IMR-90 (cell line): ENCODE results near the gene POFUT2. TPM values are rescaled to one million over a fixed set of nuclear protein-coding genes. Genes with fewer than 3 reads are reported as not detected.

Source experiments
- ATAC-seq: fragments of 200-7000 bp; cut with Tn5 transposase; 2 replicates; pipeline ENCODE4 v1.9.1; 2020; ENCODE audit warnings: low read depth, mild to moderate bottlenecking, moderate library complexity
- BruUV-seq: library from RNA; stranded (reverse); fragments of 400-500 nt; replicated peaks from 2 replicates; lab custom pipeline; 2021; lab: Mats Ljungman, UMichigan
- CTCF ChIA-PET: fragments of 300-600 bp; formaldehyde crosslinking; extraction: SDS; loops from one replicate; lab custom pipeline; 2021; ENCODE audit warnings: antibody characterized with exemption; lab: Yijun Ruan, JAX
- POLR2A ChIA-PET: fragments of 300-600 bp; sonication (Branson Sonifier 250); formaldehyde crosslinking; loops from one replicate; lab custom pipeline; 2022; ENCODE audit warnings: antibody characterized with exemption; ENCODE audit not compliant: unreplicated experiment; lab: Charles Lee
- DNase-seq: peaks from one replicate; pipeline ENCODE4 v3.0.0; 2013
- H2AFZ ChIP-seq: replicated peaks from 2 replicates; pipeline ENCODE3; 2013; ENCODE audit warnings: low read length, mild to moderate bottlenecking; ENCODE audit not compliant: poor library complexity
- H2AK5ac ChIP-seq: 2 replicates; pipeline ENCODE4 v1.6.1; 2013; ENCODE audit warnings: low read depth, low read length, inconsistent platforms
- H2AK9ac ChIP-seq: replicated peaks from 2 replicates; pipeline ENCODE3; 2013; ENCODE audit warnings: mild to moderate bottlenecking, low read depth, low read length, moderate library complexity; ENCODE audit not compliant: poor library complexity
- H2BK120ac ChIP-seq: 2 replicates; pipeline ENCODE4 v1.6.1; 2013; ENCODE audit warnings: low read depth, low read length, inconsistent platforms
- H2BK15ac ChIP-seq: 3 replicates; pipeline ENCODE4 v1.6.1; 2013; ENCODE audit warnings: low read depth, low read length, inconsistent platforms
- H2BK20ac ChIP-seq: 2 replicates; pipeline ENCODE4 v1.6.1; 2013; ENCODE audit warnings: low read depth, mild to moderate bottlenecking, inconsistent platforms, low read length, moderate library complexity
- H2BK5ac ChIP-seq: 2 replicates; pipeline ENCODE4 v1.6.1; 2013; ENCODE audit warnings: mild to moderate bottlenecking, low read depth, low read length, inconsistent platforms; ENCODE audit not compliant: poor library complexity, severe bottlenecking
- H3K14ac ChIP-seq: replicated peaks from 2 replicates; pipeline ENCODE4 v1.6.1; 2013; ENCODE audit warnings: low read depth, low read length, inconsistent platforms
- H3K18ac ChIP-seq: 2 replicates; pipeline ENCODE4 v1.6.1; 2013; ENCODE audit warnings: low read depth, low read length, control low read depth
- H3K23ac ChIP-seq: 2 replicates; pipeline ENCODE4 v1.6.1; 2013; ENCODE audit warnings: low read depth, low read length, inconsistent platforms
- H3K27ac ChIP-seq: 2 replicates; pipeline ENCODE4 v1.5.1; 2013; ENCODE audit warnings: mild to moderate bottlenecking, control low read depth, low read length; ENCODE audit not compliant: insufficient read depth
- H3K27me3 ChIP-seq: 2 replicates; pipeline ENCODE4 v1.6.1; 2013; ENCODE audit warnings: low read length; ENCODE audit not compliant: control insufficient read depth, insufficient read depth
- H3K36me3 ChIP-seq: 2 replicates; pipeline ENCODE4 v1.6.1; 2013; ENCODE audit warnings: low read length, mixed read lengths; ENCODE audit not compliant: control insufficient read depth, insufficient read depth
- H3K4ac ChIP-seq: 2 replicates; pipeline ENCODE4 v1.6.1; 2013; ENCODE audit warnings: low read depth, low read length, inconsistent platforms
- H3K4me1 ChIP-seq: 2 replicates; pipeline ENCODE4 v1.6.1; 2013; ENCODE audit warnings: low read length, mixed read lengths; ENCODE audit not compliant: control insufficient read depth, insufficient read depth
- H3K4me2 ChIP-seq: 2 replicates; pipeline ENCODE4 v1.6.1; 2013; ENCODE audit warnings: low read depth, mild to moderate bottlenecking, control low read depth, low read length, moderate library complexity
- H3K4me3 ChIP-seq: 2 replicates; pipeline ENCODE4 v1.5.1; 2013; ENCODE audit warnings: low read depth, mild to moderate bottlenecking, control low read depth, low read length, moderate library complexity; ENCODE audit not compliant: insufficient read depth
- H3K56ac ChIP-seq: 2 replicates; pipeline ENCODE4 v1.6.1; 2013; ENCODE audit warnings: low read length, inconsistent platforms; ENCODE audit not compliant: insufficient read depth; ENCODE audit errors: extremely low read depth
- H3K79me1 ChIP-seq, 2 experiments: 2 replicates each; pipeline ENCODE4 v1.6.1; 2013; ENCODE audit warnings: low read length in 2 of 2, inconsistent platforms in 1 of 2, low read depth in 1 of 2
- H3K9ac ChIP-seq: 2 replicates; pipeline ENCODE4 v1.6.1; 2013; ENCODE audit warnings: low read depth, low read length, control low read depth
- H3K9me1 ChIP-seq: 2 replicates; pipeline ENCODE4 v1.6.1; 2013; ENCODE audit warnings: low read length, inconsistent platforms; ENCODE audit not compliant: insufficient read depth
- H3K9me3 ChIP-seq: 2 replicates; pipeline ENCODE4 v1.6.1; 2013; ENCODE audit warnings: low read length; ENCODE audit not compliant: control insufficient read depth, insufficient read depth
- H4K20me1 ChIP-seq: 2 replicates; pipeline ENCODE4 v1.6.1; 2013; ENCODE audit warnings: low read length, inconsistent platforms; ENCODE audit not compliant: insufficient read depth
- H4K5ac ChIP-seq: 2 replicates; pipeline ENCODE4 v1.6.1; 2013; ENCODE audit warnings: mild to moderate bottlenecking, low read depth, low read length, control low read depth
- H4K8ac ChIP-seq, 2 experiments: 2 replicates each; pipeline ENCODE4 v1.6.1; 2013; ENCODE audit warnings: low read depth in 2 of 2, low read length in 2 of 2, control low read depth in 1 of 2, inconsistent platforms in 1 of 2
- H4K91ac ChIP-seq: 2 replicates; pipeline ENCODE4 v1.6.1; 2013; ENCODE audit warnings: low read depth, low read length, inconsistent platforms; ENCODE audit not compliant: insufficient read depth
- BHLHE40 ChIP-seq: fragments of 150-350 bp; IDR thresholded peaks from 2 replicates; pipeline ENCODE4 v1.6.1; 2016; ENCODE audit warnings: mild to moderate bottlenecking, low read depth, low read length
- RCOR1 ChIP-seq: IDR thresholded peaks from 2 replicates; pipeline ENCODE4 v1.6.1; 2012; ENCODE audit warnings: mild to moderate bottlenecking, low read length, improper control_type of control experiment; ENCODE audit not compliant: insufficient replicate concordance
- WGBS, 2 experiments: methylation state at CpG; one replicate each; pipeline versions ENCODE4 v1.1.5 to v1.1.7; 2013; ENCODE audit warnings: missing lambda C conversion rate in 2 of 2; ENCODE audit not compliant: insufficient read length in 1 of 2; ENCODE audit errors: extremely low coverage in 2 of 2; 5-methylcytosine and 5-hydroxymethylcytosine counted together
- dilution Hi-C: fragments of 300-500 bp; cut with HindIII; formaldehyde crosslinking; loops from one replicate; pipeline ENCODE4 v1.14.3; 2018; ENCODE audit warnings: low sequenced_read_pairs; ENCODE audit not compliant: unreplicated experiment
- in situ Hi-C: fragments of 300-500 bp; cut with MboI; formaldehyde crosslinking; loops from 3 replicates; pipeline ENCODE4 v1.14.3; 2019; ENCODE audit warnings: low sequenced_read_pairs, inconsistent platforms, mixed read lengths
- intact Hi-C: fragments of 100-400 bp; cut with micrococcal nuclease; formaldehyde crosslinking; loops from 2 replicates; pipeline ENCODE4 v1.10.0; 2022
- polyA plus RNA-seq, 3 experiments: library from polyadenylated mRNA; depleted of rRNA; stranded (reverse); fragments of >200 nt; gene quantifications; 2 replicates each; pipeline ENCODE4 v1.2.3, GENCODE V29; 2012; ENCODE audit warnings: low replicate concordance in 1 of 3
- total RNA-seq: library from RNA; depleted of rRNA; stranded (reverse); fragments of >200 nt; gene quantifications from 2 replicates; pipeline ENCODE4 v1.2.3, GENCODE V29; 2012

The POFUT2 gene
- total and polyA plus RNA-seq, 2 of the 4 experiments (the other 2 are of a cell fraction): 18.8 to 59.3 TPM

DNA sequence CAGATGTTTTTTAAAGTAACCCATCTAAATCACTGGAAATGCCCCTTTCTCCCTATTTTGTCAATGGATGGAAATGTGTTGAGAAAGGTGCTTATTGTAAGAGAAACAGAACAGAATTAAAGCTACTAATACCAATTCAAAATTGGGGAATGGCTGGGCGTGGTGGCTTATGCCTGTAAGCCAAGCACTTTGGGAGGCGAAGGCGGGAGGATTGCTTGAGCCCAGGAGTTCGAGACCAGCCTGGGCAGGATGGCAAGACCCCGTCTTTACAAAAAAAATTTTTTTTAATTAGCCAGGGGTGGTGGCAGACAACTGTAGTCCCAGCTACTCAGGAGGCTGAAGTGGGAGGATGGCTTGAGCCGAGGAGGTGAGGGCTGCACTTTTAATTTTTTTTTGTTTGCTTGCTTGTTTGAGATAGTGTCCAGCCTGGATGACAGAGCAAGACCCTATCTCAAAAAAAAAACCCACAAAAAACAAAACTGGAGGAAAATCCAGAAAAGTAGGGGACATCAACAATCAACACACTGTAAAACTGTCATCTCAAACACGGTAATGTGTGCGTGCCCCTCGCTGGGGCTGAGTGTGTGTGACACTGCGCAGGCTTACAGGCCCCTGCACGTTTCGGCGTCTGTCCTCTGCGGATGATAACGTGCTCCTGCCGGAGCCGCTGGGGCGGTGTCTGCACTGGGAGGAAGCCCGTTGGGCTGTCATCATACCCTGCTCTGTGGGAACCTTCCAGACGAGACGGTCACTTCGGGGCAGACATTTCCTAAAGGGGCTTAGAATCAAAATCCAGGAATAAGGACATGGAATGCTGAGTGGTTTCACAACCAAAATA is 11.6 kb upstream of the POFUT2 start:
- Histone ChIP-seq H3K27me3 (no peaks in the 10 kb centered on the region), H4K8ac (peak overlapping the region; percentile 47 to 73; a peak in 2 of 4 replicates), H2BK20ac (peak overlapping the region; percentile 81), H2BK15ac (peak overlapping the region; percentile 75; the same call in 1 of the 3 replicates), H4K5ac (peak overlapping the region; percentile 66), H2AFZ (no peak overlapping the region), H3K4me1 (peaks cover 29% of the 10 kb centered on the region), H2AK5ac (peak overlapping the region; percentile 95), H2AK9ac (no peak overlapping the region), H3K4me2 (no peak overlapping the region), H4K91ac (peak overlapping the region; percentile 74), H3K9ac (no peak overlapping the region), H4K20me1 (no peaks in the 10 kb centered on the region; the same call in 1 of the 2 replicates), H3K23ac (peak overlapping the region; percentile 71; the same call in 1 of the 2 replicates), H2BK120ac (peak overlapping the region; percentile 84; the same call in 1 of the 2 replicates), H3K27ac (no peak overlapping the region), H3K4ac (peak overlapping the region; percentile 79), H3K36me3 (no peaks in the 10 kb centered on the region), H3K9me1 (peaks cover 13% of the 10 kb centered on the region), H3K18ac (peak overlapping the region; percentile 51), H3K4me3 (no peak overlapping the region), H3K14ac (peak overlapping the region; percentile 77; the same call in 1 of the 2 replicates), H3K79me1 (peaks cover 11 to 45% of the 10 kb centered on the region in 2 experiments), H2BK5ac (no peak overlapping the region), H3K9me3 (no peaks in the 10 kb centered on the region), H3K56ac (0 out of 2 replicates have a peak overlapping the region, but pooled peaks have one; percentile 26)
- CTCF ChIA-PET: no interaction called here
- TF ChIP-seq BHLHE40: 0 out of 2 replicates have a peak, but pooled peaks have one; percentile 18
- no peak for TF ChIP-seq RCOR1
- WGBS, 2 experiments: 60% methylated on average over 13 of the region's 22 CpGs; no CpG with 5 or more reads in 1 of the 2 experiments
- DNase-seq (no peak), ATAC-seq (no peak)
- in situ Hi-C loops (no loop called here), dilution Hi-C loops (no loop called here), intact Hi-C loops (no loop called here)
- no TSS peak for BruUV-seq
- POLR2A ChIA-PET: no interaction called here
